GM18868 (cell line): ENCODE measurements around the gene GUCY1A1.

Experiments
- ATAC-seq: cut with Tn5 transposase; IDR thresholded peaks from one replicate; pipeline ENCODE4 v1.9.1; 2021; ENCODE audit warnings: mild to moderate bottlenecking, moderate library complexity; ENCODE audit not compliant: unreplicated experiment

Gene GUCY1A1

GRCh38 chr4:155772459-155773195 is 106.0 kb downstream of the GUCY1A1 start:
- ATAC-seq: no peak

GRCh38 chr4:155773196-155773800 is 106.7 kb downstream of the GUCY1A1 start:
- ATAC-seq: no peak

- ATAC-seq: no peak
Observed at GRCh38 chr4:155774033-155774432, 107.4 kb downstream of the GUCY1A1 start.

- no peak for ATAC-seq
Observed at GRCh38 chr4:155777971-155778735, 111.5 kb downstream of the GUCY1A1 start.

- no peak for ATAC-seq
Observed at GRCh38 chr4:155780775-155781174, 114.1 kb downstream of the GUCY1A1 start.

- ATAC-seq: no peak
Observed at GRCh38 chr4:155781249-155781831, 114.7 kb downstream of the GUCY1A1 start.
